ENCODE measurements around the gene GOSR1.

DNA sequence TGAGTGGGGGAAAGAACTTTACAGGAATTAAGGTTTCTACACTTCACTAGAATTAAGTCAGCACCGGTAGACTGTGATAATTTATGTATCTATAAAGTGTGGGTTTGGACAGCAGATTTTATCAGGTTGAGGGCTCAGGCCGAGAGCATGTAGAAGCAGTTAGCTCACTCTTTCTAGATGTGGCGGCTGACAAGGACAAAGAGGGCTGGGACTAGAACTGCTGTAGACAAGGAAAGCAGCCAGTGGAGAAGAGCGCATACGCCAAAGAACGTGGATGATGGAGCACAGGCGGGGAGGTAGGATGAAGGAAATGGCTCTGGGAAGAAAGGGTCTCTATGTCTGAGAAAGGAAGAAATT is 504 bp upstream of the GOSR1 start:
- TF ChIP-seq, protein P1, sequence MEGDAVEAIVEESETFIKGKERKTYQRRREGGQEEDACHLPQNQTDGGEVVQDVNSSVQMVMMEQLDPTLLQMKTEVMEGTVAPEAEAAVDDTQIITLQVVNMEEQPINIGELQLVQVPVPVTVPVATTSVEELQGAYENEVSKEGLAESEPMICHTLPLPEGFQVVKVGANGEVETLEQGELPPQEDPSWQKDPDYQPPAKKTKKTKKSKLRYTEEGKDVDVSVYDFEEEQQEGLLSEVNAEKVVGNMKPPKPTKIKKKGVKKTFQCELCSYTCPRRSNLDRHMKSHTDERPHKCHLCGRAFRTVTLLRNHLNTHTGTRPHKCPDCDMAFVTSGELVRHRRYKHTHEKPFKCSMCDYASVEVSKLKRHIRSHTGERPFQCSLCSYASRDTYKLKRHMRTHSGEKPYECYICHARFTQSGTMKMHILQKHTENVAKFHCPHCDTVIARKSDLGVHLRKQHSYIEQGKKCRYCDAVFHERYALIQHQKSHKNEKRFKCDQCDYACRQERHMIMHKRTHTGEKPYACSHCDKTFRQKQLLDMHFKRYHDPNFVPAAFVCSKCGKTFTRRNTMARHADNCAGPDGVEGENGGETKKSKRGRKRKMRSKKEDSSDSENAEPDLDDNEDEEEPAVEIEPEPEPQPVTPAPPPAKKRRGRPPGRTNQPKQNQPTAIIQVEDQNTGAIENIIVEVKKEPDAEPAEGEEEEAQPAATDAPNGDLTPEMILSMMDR (conservative IDR thresholded peaks at IDR 0.05) = no peak
- no peak for TF ChIP-seq ZFX (IDR thresholded peaks at IDR 0.05)

All from C4-2B (cell line).